Measurements from ENCODE around the gene NR5A1. TPM values are rescaled to one million over a fixed set of nuclear protein-coding genes. Genes with fewer than 3 reads are reported as not detected.

NR5A1 gene
- total RNA-seq, 2 donors from 2014 or later: not detected

GRCh38 chr9:124501771-124502320 is 5.4 kb downstream of the NR5A1 start:
- Histone ChIP-seq H3K27ac (no peak overlapping the region), H3K4me1 (peaks cover 0 to 18% of the 10 kb centered on the region in 2 donors), H3K27me3 (peaks cover 15 to 31% of the 10 kb centered on the region in 2 donors), H3K9me3 (no peaks in the 10 kb centered on the region), H3K36me3 (no peaks in the 10 kb centered on the region), H3K4me3 (no peak overlapping the region)
- no peak for TF ChIP-seq CTCF (IDR thresholded peaks at IDR 0.05)
- no peak for DNase-seq (ENCODE audit: low spot score)

DNA sequence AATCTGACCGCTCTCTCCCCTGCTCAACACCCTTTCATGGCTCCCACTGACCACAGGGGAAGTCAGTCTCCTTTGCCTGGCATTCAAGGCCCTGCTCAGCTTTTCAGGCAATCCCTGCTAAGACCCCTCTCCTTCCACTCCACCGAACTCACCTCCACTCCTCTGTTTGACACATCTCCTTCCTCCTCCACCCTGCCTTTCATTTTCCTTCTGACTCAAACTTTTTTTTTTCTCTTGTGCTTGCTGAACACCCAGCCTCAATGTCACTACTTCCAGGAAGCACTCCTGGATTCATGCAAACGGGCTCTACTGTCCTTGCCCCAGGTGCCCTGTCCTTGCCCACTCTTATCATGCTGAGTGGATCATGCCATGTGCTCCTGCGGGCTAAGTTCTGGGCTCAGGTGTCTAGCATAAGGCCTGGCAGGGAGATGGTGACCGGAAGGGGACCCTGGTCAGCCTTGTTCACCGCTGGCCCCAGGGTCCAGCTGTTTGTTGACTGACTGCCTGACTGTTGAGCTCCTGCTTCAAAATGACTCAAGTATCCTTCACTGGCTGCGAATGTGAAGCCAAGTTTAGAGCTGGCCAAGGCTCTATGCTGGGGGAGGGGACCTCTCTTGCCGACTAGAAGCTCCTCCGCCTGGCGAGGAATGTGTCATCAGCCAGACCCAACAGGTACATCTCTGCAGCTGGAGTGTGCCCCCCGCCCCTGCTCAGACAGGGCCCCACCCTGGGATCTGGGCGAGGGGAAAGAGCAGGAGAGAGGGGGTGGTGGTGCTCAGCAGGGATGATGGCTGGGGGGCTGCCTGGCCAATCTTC is 6.2 kb downstream of the NR5A1 start:
- Histone ChIP-seq H3K36me3 (no peaks in the 10 kb centered on the region), H3K9me3 (no peaks in the 10 kb centered on the region), H3K27ac (no peak overlapping the region), H3K27me3 (peaks cover 15 to 31% of the 10 kb centered on the region in 2 donors), H3K4me1 (peaks cover 0 to 18% of the 10 kb centered on the region in 2 donors), H3K4me3 (no peak overlapping the region)
- TF ChIP-seq CTCF (IDR thresholded peaks at IDR 0.05): no peak
- no peak for DNase-seq (ENCODE audit: low spot score)

GRCh38 chr9:124500028-124500795 is 7.0 kb downstream of the NR5A1 start:
- no peak for DNase-seq (ENCODE audit: low spot score)

DNA sequence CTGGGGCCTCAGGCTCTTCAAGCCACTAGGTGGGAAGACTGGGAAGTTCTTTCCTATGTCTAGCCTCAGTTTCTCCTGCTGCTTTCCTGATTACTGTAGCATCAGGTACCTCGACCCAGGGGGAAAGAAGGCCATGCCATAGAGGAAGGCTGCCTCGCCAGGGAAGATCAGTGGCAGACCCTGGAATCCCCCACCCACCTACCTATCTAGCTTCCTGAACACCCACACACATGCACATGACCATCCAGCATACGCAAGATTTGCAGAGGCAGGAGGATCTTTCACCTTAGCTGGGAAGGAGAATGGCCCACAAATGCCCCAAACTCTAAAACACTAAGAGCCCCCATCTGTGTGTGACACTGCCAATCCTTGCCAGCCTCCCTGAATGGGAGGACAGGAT is 8.0 kb downstream of the NR5A1 start:
- no peaks in the 10 kb centered on the region for H3K36me3 ChIP-seq
- peaks cover 0 to 23% of the 10 kb centered on the region in 2 donors for H3K4me1 ChIP-seq
- H3K9me3 ChIP-seq: no peaks in the 10 kb centered on the region
- H3K27ac ChIP-seq: no peak overlapping the region
- H3K4me3 ChIP-seq: no peak overlapping the region
- DNase-seq (ENCODE audit: low spot score): no peak
- H3K27me3 ChIP-seq: peaks cover 14 to 20% of the 10 kb centered on the region in 2 donors
- TF ChIP-seq CTCF (IDR thresholded peaks at IDR 0.05): no peak

More at GRCh38 chr9:124500028-124500795, 7.0 kb downstream of the NR5A1 start:
- Histone ChIP-seq H3K9me3 (no peaks in the 10 kb centered on the region), H3K27me3 (peaks cover 15 to 26% of the 10 kb centered on the region in 2 donors), H3K4me1 (peaks cover 0 to 22% of the 10 kb centered on the region in 2 donors), H3K36me3 (no peaks in the 10 kb centered on the region), H3K4me3 (no peak overlapping the region), H3K27ac (no peak overlapping the region)
- no peak for TF ChIP-seq CTCF (IDR thresholded peaks at IDR 0.05)

DNA sequence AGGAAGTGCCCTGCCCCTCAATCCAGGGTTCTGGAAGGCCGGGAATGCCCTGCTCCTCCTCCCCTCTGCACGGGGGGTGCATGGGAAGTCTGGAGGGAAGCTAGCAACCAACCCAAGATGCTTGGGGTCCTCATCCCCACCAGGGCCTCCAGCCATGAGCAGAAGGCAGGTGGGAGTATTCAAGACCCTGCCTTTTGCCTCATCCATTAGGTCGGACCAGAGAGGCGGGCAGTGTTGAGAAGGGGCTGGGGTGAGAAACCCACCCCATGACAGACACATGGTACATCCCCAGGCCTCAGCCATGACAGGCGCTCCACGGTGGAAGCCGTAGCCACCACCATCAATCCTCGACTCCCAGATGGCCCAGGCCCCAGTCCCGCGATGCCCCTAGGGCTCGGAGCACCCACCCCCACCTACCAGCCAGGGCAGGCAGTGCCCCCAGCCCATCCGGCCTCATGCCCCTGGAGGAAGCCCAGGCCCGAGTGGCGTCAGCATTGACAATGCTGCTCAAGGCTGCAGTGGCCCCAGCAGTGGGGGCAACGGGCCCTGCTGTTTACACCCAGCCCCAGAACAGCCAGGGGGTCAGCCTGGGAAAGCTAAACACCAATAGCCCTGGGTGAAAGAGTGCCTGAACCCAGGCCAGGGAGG is 8.6 kb downstream of the NR5A1 start:
- DNase-seq (ENCODE audit: low spot score): no peak
- peaks cover 0 to 17% of the 10 kb centered on the region in 2 donors for H3K4me1 ChIP-seq
- no peak for TF ChIP-seq CTCF (IDR thresholded peaks at IDR 0.05)
- H3K4me3 ChIP-seq: no peak overlapping the region
- no peaks in the 10 kb centered on the region for H3K9me3 ChIP-seq
- H3K27ac ChIP-seq: no peak overlapping the region
- no peaks in the 10 kb centered on the region for H3K36me3 ChIP-seq
- peaks cover 8 to 14% of the 10 kb centered on the region in 2 donors for H3K27me3 ChIP-seq
